Liver (tissue), 9 donors: Measurements from ENCODE around the gene USP49. TPM values are rescaled to one million over a fixed set of nuclear protein-coding genes. Genes with fewer than 3 reads are reported as not detected.

Source experiments
- DNase-seq: peaks from one replicate; pipeline ENCODE4 v3.0.0-alpha.2; 2017; ENCODE audit warnings: low spot score
- H3K27ac ChIP-seq, 2 donors: one replicate each; pipeline ENCODE4 v1.7.0; 2013; ENCODE audit warnings: inconsistent platforms in 2 of 2, low read length in 2 of 2, control low read depth in 1 of 2, low read depth in 1 of 2, mild to moderate bottlenecking in 1 of 2
- H3K27me3 ChIP-seq, 4 donors: one replicate each; pipeline versions ENCODE4 v1.6.1 to v1.7.0; 2013; ENCODE audit warnings: low read length in 3 of 4, inconsistent platforms in 1 of 4, mild to moderate bottlenecking in 1 of 4, moderate library complexity in 1 of 4; ENCODE audit not compliant: control insufficient read depth in 4 of 4, insufficient read depth in 4 of 4
- H3K36me3 ChIP-seq, 4 donors: one replicate each; pipeline versions ENCODE4 v1.6.1 to v1.7.0; 2013; ENCODE audit warnings: low read length in 3 of 4, mild to moderate bottlenecking in 3 of 4, low read depth in 1 of 4, moderate library complexity in 1 of 4; ENCODE audit not compliant: control insufficient read depth in 4 of 4, insufficient read depth in 3 of 4
- H3K4me1 ChIP-seq, 4 donors: one replicate each; pipeline versions ENCODE4 v1.6.1 to v1.7.0; 2013; ENCODE audit warnings: low read length in 3 of 4, mild to moderate bottlenecking in 3 of 4, moderate library complexity in 1 of 4; ENCODE audit not compliant: control insufficient read depth in 4 of 4, insufficient read depth in 4 of 4
- H3K4me3 ChIP-seq, 3 donors: one replicate each; pipeline versions ENCODE4 v1.6.1 to v1.7.0; 2013; ENCODE audit warnings: low read length in 3 of 3, control low read depth in 1 of 3, low read depth in 1 of 3, mild to moderate bottlenecking in 1 of 3
- H3K9ac ChIP-seq, 2 donors: one replicate each; pipeline ENCODE4 v1.7.0; 2013; ENCODE audit warnings: low read length in 2 of 2, mild to moderate bottlenecking in 2 of 2, moderate library complexity in 2 of 2, control low read depth in 1 of 2, low read depth in 1 of 2
- H3K9me3 ChIP-seq, 4 donors: one replicate each; pipeline versions ENCODE4 v1.6.1 to v1.7.0; 2013; ENCODE audit warnings: low read length in 3 of 4; ENCODE audit not compliant: control insufficient read depth in 4 of 4
- EGR1 ChIP-seq, 2 donors: IDR thresholded peaks; 2 replicates each; pipeline ENCODE4 v1.6.1; 2016 to 2018; ENCODE audit warnings: antibody characterized with exemption in 2 of 2, low read depth in 2 of 2
- FOXA1 ChIP-seq: IDR thresholded peaks from 2 replicates; pipeline ENCODE4 v1.6.1; 2016; ENCODE audit warnings: antibody characterized with exemption
- FOXA2 ChIP-seq: IDR thresholded peaks from 2 replicates; pipeline ENCODE4 v1.6.1; 2016; ENCODE audit warnings: antibody characterized with exemption
- NR2F2 ChIP-seq: IDR thresholded peaks from 2 replicates; pipeline ENCODE4 v1.6.1; 2016; ENCODE audit warnings: antibody characterized with exemption
- RAD21 ChIP-seq, 2 donors: IDR thresholded peaks; 2 replicates each; pipeline ENCODE4 v1.6.1; 2016; ENCODE audit warnings: antibody characterized with exemption in 2 of 2, mild to moderate bottlenecking in 2 of 2
- SP1 ChIP-seq: IDR thresholded peaks from 2 replicates; pipeline ENCODE4 v1.6.1; 2018; ENCODE audit warnings: antibody characterized with exemption, mild to moderate bottlenecking
- TAF1 ChIP-seq: conservative IDR thresholded peaks from 2 replicates; pipeline ENCODE4 v1.6.1; 2016; ENCODE audit warnings: antibody characterized with exemption, mild to moderate bottlenecking
- WGBS: extraction: QIAGEN DNeasy Blood & Tissue Kit; methylation state at CpG from one replicate; pipeline ENCODE4 v1.1.7; 2013; 5-methylcytosine and 5-hydroxymethylcytosine counted together
- polyA plus RNA-seq, 2 donors: library from polyadenylated mRNA; stranded (reverse) in 1 of 2; unstranded in 1 of 2; fragments of 200-250 nt in 1 of 2; fragments of >200 nt in 1 of 2; fragmentation: Nextera tagmentation in 1 of 2; extraction: Ambion mirVana in 1 of 2; gene quantifications; one replicate each; pipeline versions ENCODE4 v1.2.1 to v1.2.3, GENCODE V29; 2013 to 2015
- total RNA-seq, 2 donors: library from RNA; depleted of rRNA; stranded (reverse); fragments of >200 nt; gene quantifications; one replicate each; pipeline ENCODE4 v1.2.3, GENCODE V29; 2014
- TF ChIP-seq, protein P1 (sequence below): IDR thresholded peaks from 2 replicates; pipeline ENCODE4 v1.6.1; 2016; ENCODE audit warnings: antibody characterized with exemption
- TF ChIP-seq, protein P2 (sequence below): IDR thresholded peaks from 2 replicates; pipeline ENCODE4 v1.6.1; 2016; ENCODE audit warnings: antibody characterized with exemption
- TF ChIP-seq, protein P3 (sequence below): IDR thresholded peaks from 2 replicates; pipeline ENCODE4 v1.6.1; 2016; ENCODE audit warnings: antibody characterized with exemption, mild to moderate bottlenecking
- donor health status: healthy.
- donor health status: healthy.
- donor health status: healthy.
- donor health status: healthy.
- donor health status: healthy.

USP49 gene
- total and polyA plus RNA-seq, 4 donors, result 0.33 to 3.4 (median 1.1) TPM

DNA sequence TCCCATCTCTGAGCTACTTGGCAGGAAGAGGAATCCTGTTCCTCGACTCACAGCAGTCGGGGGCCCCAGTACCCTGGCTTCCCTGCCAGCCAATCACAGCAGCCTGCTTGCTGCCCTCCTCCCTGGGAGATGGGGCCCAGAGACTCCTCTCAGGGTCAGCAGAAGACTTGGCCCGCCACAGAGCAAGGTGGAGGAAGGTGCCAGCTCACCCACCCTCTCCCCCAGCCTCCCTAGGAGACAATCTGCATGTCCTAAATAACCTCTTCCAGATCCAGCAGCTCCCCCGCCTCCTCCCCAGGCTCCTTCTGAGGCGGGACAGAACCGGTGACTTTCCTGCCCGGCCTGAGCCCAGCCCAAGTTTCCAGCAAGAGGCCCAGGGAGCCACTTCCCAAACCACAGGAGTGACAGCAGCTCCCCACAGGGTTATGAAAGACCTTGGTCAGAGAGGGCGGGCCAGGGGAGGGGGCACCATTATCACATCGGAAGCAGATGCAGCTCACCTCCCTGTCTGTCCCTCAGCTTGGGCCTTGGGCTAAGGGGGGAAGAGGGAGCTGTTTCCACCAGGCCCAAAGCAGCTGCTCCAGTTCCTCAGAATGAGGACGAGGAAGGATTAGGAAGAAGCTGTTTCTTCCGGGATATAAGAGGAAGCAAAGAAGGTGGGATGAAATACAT, 44.1 kb upstream of the USP49 start:
- H3K27ac ChIP-seq, result peak overlapping the region; percentile 22 to 31
- peak overlapping the region in 1 of 3 donors; percentile 6 for H3K4me3 ChIP-seq
- no peaks in the 10 kb centered on the region for H3K9me3 ChIP-seq
- H3K27me3 ChIP-seq, result no peaks in the 10 kb centered on the region
- WGBS, result 71% methylated on average over 11 of the region's 11 CpGs
- peaks cover 3 to 34% (median 20%) of the 10 kb centered on the region in 4 donors for H3K4me1 ChIP-seq
- TF ChIP-seq NR2F2 (no peak), EGR1 (IDR thresholded peaks at IDR 0.05; ENCODE audit: low read depth in 2 of 2) (no peak), FOXA1 (no peak), TAF1 (no peak), RAD21 (IDR thresholded peaks at IDR 0.05) (no peak), FOXA2 (no peak), SP1 (no peak)
- TF ChIP-seq, protein P1, sequence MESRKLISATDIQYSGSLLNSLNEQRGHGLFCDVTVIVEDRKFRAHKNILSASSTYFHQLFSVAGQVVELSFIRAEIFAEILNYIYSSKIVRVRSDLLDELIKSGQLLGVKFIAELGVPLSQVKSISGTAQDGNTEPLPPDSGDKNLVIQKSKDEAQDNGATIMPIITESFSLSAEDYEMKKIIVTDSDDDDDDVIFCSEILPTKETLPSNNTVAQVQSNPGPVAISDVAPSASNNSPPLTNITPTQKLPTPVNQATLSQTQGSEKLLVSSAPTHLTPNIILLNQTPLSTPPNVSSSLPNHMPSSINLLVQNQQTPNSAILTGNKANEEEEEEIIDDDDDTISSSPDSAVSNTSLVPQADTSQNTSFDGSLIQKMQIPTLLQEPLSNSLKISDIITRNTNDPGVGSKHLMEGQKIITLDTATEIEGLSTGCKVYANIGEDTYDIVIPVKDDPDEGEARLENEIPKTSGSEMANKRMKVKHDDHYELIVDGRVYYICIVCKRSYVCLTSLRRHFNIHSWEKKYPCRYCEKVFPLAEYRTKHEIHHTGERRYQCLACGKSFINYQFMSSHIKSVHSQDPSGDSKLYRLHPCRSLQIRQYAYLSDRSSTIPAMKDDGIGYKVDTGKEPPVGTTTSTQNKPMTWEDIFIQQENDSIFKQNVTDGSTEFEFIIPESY, result no peak
- H3K36me3 ChIP-seq, result peaks cover 0 to 12% (median 7%) of the 10 kb centered on the region in 4 donors
- no peak for DNase-seq
- no peak overlapping the region for H3K9ac ChIP-seq

DNA sequence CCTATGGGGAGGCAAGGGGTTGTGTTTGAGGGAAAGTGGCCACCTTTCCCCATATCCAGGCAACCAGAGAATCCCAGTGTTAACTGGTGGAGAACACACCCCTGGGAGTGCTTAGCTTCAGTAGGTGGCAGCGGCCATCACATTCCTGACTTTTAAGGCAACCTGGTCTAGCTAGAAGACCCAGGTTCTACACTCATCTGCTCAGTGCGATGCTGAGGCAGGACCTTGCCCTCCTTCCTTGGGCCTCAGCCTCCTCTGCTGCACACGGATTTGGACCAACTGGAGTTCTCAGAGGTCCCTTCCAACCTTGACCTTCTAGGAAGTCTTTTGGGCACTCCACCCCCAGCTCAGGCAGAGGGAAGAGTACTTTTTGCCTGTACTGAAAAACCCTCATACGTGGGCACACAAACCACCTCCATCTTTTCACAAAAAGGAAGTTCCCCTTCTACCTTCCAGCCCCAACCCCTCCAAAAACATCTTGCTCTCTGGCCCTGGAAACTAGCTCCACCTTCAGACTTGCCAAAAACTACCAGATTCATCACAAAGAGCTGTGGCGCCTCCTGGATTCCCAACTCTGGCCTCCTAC, 43.5 kb upstream of the USP49 start:
- peak overlapping the region; percentile 1 to 22 for H3K27ac ChIP-seq
- DNase-seq, result no peak
- TF ChIP-seq, protein P2, sequence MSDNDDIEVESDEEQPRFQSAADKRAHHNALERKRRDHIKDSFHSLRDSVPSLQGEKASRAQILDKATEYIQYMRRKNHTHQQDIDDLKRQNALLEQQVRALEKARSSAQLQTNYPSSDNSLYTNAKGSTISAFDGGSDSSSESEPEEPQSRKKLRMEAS, result no peak
- no peak for TF ChIP-seq TAF1
- TF ChIP-seq, protein P3, sequence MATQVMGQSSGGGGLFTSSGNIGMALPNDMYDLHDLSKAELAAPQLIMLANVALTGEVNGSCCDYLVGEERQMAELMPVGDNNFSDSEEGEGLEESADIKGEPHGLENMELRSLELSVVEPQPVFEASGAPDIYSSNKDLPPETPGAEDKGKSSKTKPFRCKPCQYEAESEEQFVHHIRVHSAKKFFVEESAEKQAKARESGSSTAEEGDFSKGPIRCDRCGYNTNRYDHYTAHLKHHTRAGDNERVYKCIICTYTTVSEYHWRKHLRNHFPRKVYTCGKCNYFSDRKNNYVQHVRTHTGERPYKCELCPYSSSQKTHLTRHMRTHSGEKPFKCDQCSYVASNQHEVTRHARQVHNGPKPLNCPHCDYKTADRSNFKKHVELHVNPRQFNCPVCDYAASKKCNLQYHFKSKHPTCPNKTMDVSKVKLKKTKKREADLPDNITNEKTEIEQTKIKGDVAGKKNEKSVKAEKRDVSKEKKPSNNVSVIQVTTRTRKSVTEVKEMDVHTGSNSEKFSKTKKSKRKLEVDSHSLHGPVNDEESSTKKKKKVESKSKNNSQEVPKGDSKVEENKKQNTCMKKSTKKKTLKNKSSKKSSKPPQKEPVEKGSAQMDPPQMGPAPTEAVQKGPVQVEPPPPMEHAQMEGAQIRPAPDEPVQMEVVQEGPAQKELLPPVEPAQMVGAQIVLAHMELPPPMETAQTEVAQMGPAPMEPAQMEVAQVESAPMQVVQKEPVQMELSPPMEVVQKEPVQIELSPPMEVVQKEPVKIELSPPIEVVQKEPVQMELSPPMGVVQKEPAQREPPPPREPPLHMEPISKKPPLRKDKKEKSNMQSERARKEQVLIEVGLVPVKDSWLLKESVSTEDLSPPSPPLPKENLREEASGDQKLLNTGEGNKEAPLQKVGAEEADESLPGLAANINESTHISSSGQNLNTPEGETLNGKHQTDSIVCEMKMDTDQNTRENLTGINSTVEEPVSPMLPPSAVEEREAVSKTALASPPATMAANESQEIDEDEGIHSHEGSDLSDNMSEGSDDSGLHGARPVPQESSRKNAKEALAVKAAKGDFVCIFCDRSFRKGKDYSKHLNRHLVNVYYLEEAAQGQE, result no peak
- H3K4me3 ChIP-seq, result no peak overlapping the region
- H3K9ac ChIP-seq, result no peak overlapping the region
- H3K27me3 ChIP-seq, result no peaks in the 10 kb centered on the region
- no peaks in the 10 kb centered on the region for H3K9me3 ChIP-seq
- whole genome bisulfite sequencing, result 84% methylated on average over 5 of the region's 5 CpGs
- H3K36me3 ChIP-seq, result peaks cover 0 to 16% (median 9%) of the 10 kb centered on the region in 4 donors
- H3K4me1 ChIP-seq, result peaks cover 3 to 34% (median 20%) of the 10 kb centered on the region in 4 donors
